NK-92 treated with Interleukin-12 subunit alpha and Interleukin-12 subunit beta, amount 100 ng/mL, for 24 hours (cell line): ENCODE measurements around the gene TMEM247.
A peak's percentile ranks its signal among the peaks of the same experiment; 100 is the strongest.

Source experiments
- DNase-seq: peaks from one replicate; lab custom pipeline; 2025; lab: John Stamatoyannopoulos, UW

Gene TMEM247

GRCh38 chr2:46479265-46479664 is at the start of gene TMEM247:
TSS of gene TMEM247 (plus strand) at chr2:46479565.
- DNase-seq: no peak

GRCh38 chr2:46430413-46430812 is 49.0 kb upstream of the TMEM247 start:
- DNase-seq: no peak

DNA sequence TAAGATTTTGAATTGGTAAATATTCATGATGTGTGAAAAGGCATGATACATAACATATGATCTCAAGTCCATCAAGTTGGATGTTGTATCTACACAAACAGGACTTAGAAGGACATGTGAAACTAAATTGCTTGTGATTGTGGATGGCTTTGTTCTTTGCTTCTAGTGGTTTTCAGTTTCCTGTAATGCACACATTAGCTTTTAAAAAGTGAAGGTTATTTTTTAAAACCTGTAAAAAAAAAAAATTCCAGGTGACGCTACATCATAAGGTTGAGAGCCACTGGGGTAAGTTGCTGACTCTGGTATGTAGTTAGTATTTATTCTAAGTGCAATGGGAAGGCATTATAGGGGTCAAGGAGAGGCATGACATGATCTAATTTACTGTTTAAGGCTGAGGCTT is 48.4 kb upstream of the TMEM247 start:
- no peak for DNase-seq

GRCh38 chr2:46431481-46432235 is 47.7 kb upstream of the TMEM247 start:
- DNase-seq: no peak

GRCh38 chr2:46434851-46435273 is 44.5 kb upstream of the TMEM247 start:
- DNase-seq: no peak

DNA sequence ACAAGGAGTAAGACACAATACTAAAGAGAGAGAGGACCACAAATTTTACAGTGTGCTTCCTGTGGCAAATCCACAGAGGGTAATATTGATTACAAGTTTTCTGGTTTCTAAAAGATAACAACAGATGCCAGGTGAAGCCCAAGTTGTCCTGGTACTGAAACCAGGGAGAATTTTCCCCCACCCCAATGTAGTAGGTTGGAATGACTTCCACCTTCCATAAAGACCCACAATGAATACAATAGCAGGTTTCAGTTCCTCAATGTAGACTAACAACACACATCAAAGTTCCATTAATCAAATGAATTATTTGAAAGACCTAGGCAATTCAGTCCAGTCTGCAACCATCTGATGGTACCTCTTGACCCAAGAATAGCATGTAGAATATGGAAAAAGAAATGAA is 44.0 kb upstream of the TMEM247 start:
- DNase-seq: no peak

GRCh38 chr2:46435796-46436360 is 43.5 kb upstream of the TMEM247 start:
- DNase-seq: no peak

- no peak for DNase-seq
Measured at GRCh38 chr2:46436800-46437199, 42.6 kb upstream of the TMEM247 start.

- DNase-seq: no peak
Measured at GRCh38 chr2:46438102-46438501, 41.3 kb upstream of the TMEM247 start.

- DNase-seq: no peak
Measured at GRCh38 chr2:46438794-46439193, 40.6 kb upstream of the TMEM247 start.

- peak; percentile 12 for DNase-seq
Measured at GRCh38 chr2:46439582-46439981, 39.8 kb upstream of the TMEM247 start.

DNA sequence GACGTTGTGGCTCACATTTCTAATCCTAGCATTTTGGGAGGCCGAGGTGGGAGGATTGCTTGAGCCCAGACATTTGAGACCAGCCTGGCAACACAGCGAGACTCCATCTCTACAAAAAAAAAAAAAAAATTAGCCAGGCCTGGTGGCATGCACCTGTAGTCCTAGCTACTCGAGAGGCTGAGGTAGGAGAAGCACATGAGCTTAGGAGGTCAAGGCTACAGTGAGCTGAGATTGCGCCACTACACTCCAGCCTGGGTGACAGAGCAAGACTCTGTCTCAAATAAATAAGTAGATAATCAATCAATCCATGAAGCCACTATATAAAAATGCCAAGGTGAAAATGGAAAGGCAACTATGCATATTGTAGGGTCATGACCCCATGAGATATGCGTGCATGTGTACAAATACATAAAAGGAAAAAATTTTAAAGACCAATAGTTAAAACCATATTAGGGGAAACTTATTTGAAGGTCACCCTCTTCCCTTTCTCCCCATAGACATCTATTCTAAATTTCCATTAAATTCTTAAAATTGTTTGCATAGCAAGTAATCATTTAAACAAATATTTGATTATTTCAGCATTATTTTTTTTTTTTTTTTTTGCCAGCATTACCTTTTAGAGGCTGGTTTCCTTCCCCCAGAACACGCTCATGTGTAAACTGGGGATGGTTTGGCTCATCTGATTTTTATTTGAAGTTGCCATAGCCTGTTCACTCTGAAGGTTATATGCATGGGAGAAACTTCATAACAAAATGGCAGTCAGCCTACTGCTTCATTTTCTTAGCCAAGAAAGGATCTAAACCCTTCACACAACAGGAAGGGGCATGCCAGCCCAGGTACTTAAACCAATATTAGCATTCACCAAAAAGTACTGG is 37.3 kb upstream of the TMEM247 start:
- no peak for DNase-seq

DNA sequence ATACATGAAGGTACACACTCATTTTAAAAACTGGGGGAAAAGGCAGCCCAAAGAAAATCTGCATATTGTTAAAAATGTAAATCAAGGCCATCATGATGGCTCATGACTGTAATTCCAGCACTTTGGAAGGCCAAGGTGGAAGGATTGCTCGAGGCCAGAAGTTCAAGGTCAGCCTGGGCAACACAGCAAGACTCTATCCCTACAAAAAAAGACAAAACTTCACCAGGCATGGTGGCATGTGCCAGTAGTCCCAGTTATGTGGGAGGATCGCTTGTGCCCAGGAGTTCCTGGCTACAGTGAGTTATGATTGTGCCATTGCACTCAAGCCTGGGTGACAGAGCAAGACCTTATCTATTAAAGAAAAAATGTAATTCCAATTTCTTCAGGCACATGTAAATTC is 34.6 kb upstream of the TMEM247 start:
- DNase-seq: no peak

DNA sequence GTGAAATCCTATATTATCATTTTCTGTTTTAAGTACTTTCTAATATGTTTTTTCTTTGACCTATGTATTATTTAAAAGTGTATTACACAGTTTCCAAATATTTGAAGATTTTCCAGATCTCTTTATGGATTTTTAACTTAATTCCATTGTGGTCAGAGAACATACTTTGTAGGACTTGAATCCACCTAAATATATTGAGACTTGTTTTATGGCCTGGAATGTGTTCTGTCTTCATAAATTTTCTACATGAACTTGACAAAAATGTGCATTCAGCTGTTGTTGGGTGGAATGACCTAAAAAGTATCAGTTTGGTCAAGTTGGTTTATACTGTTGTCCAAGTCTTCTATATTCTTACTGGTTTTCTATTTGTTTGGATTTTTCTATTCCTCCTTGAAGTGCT is 33.8 kb upstream of the TMEM247 start:
- no peak for DNase-seq

DNA sequence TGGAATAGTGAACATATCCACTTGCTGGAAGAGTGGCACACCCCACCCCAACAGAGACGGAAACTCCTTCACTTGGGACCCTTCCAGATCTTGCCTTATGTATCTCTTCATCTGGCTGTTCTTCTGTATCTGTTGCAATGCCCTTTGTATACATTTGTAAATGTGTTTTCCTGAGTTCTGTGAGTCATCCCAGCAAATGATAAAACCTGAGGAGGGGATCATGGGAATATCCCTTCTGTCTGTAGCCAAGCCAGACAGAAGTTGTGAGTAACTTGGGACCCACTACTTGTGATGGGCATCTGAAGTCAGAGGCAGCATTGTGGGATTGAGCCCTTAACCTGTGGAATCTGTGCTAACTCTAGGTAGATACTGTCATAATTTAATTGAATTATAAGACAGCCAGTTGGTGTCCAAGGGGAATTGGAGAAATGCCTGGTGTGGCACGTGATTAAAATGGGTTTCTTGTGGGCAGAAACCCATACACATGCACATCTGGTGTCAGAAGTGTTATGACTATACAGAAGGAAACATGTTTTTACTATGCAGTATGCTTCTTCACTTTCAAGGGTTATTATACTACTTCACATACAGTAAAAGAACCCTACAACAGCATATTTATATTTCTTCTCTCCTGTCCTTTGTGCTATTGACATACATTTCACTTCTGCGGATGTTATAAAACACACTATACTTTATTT is 32.3 kb upstream of the TMEM247 start:
- no peak for DNase-seq

DNA sequence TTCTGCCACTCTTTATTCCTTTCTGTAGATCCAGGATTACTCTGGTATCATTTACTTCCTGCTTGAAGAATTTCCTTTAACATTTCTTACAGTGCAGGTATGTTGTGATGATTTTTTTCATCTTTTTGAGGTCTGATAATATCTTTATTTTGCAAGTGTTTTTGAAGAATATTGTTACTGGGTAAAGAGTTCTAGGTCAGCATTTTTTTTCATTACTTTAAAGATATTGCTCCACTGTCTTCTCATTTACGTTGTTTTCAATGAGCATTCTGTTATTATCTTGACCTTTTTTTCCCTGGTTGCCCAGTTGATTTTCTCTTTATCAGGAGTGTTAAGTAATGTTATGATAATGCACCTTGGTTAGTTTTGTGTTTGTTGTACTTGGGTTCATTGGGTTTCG is 31.7 kb upstream of the TMEM247 start:
- DNase-seq: no peak

DNA sequence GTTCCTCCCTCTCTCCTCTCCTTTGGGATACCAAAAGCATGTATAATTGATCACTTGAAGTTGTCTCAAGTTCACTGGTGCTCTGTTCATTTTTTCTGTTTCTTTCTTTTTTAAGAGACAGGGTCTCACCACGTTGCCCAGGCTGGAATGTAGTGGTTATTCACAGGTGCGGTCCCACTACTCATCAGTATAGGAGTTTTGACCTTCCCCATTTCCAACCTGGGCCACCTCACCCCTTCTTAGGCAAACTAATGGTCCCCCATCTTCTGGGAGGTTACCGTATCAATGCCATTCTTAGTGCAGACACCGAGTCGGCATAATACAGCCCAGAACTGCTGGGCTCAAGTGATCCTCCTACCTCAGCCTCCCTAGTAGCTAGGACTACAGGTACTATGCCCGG is 31.3 kb upstream of the TMEM247 start:
- DNase-seq: no peak

- DNase-seq: no peak
Measured at GRCh38 chr2:46448641-46449040, 30.7 kb upstream of the TMEM247 start.

DNA sequence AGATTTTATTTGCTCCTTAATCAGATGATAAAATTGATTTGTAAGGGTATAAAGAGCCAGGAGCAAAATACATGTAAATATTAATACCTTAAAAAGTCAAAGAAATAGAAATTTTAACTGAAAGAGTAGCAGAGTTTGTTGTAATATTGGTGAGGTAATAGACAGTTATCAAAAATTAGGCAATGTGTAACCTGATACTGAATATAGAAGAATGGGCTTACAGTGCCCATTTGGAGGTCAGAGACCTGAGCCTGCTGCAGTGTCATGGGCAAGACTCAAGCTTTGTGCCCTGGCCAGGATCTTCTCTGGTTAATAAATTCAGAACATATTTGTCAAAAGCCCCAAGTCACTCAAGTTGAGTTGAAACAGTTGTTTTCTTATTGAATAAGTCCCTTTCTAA is 29.7 kb upstream of the TMEM247 start:
- no peak for DNase-seq

DNA sequence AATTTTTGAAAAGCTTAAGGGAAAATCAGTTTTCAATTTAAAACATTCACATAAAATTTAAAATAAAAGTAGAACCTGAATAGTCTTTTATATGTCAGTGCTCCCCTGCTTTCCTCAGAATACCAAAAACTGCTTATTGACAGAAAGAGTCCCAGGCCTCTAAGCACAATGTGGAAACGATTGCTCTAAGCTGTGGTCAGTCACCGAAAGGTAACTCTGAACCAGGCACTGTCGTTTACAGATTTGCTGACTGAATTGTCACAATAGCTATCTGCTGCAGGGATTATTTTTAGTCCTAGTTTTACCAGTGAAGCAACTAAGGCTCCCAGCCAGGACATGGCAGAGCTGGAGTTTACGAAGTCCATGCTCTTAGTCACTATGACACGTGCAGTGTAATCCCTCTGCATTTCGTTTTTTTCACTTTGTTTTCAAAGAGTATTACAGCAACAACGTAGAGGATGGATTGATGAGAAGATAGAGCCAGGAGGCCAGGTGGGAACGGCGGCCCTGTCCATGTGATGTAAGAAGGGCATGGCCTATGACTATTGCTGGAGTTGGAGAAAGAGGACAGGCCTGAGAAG is 28.1 kb upstream of the TMEM247 start:
- DNase-seq: no peak

DNA sequence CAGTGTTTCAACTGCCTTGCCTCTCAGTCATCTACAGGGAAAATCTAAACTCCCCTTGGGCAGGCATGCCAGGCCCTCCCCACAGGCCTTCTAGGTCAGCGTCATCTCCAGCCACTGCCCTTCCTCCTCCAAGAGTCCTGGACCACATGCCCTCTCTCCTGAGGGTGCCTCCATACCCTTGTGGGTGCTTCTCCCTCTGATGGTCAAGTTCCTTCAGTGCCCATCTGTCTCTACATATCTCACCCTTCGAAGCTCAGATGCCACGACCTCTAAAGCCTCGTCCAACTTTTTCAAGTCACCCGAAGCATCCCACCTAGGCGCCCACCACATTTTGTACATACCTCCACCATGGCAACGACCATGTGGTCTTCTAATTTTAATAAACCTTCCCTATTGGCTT is 22.6 kb upstream of the TMEM247 start:
- no peak for DNase-seq
